T-helper 17 cell (primary cell): ENCODE measurements around the gene TMEM161A. TPM values are rescaled to one million over a fixed set of nuclear protein-coding genes. Genes with fewer than 3 reads are reported as not detected.

ENCODE experiments used
- ATAC-seq: fragments of 150-1000 bp; cut with Tn5 transposase; 2 replicates; pipeline ENCODE4 v1.10.0; 2021; ENCODE audit warnings: mild to moderate bottlenecking, moderate library complexity
- DNase-seq, 3 donors: peaks; one replicate each; pipeline versions ENCODE4 v3.0.0 to v3.0.0-alpha.2; 2020 to 2021
- H3K9me3 ChIP-seq: one replicate; pipeline ENCODE4 v1.7.0; 2013; ENCODE audit warnings: low read length, mild to moderate bottlenecking; ENCODE audit not compliant: control insufficient read depth, poor library complexity, severe bottlenecking
- H3K27ac Mint-ChIP-seq: one replicate; pipeline ENCODE4 v1.8.0; 2022; ENCODE audit warnings: mild to moderate bottlenecking, moderate library complexity, mixed read lengths
- H3K27me3 Mint-ChIP-seq: one replicate; pipeline ENCODE4 v1.8.0; 2022; ENCODE audit warnings: mixed read lengths
- H3K36me3 Mint-ChIP-seq: one replicate; pipeline ENCODE4 v1.8.0; 2022; ENCODE audit warnings: low read depth, mixed read lengths
- H3K4me1 Mint-ChIP-seq: one replicate; pipeline ENCODE4 v1.8.0; 2022; ENCODE audit warnings: mild to moderate bottlenecking, mixed read lengths
- H3K4me3 Mint-ChIP-seq: one replicate; pipeline ENCODE4 v1.8.0; 2022; ENCODE audit warnings: mild to moderate bottlenecking, moderate library complexity, mixed read lengths
- total RNA-seq, 4 donors: library from RNA in 2 of 4; stranded (reverse) in 2 of 4; gene quantifications; one replicate each; pipeline ENCODE4 v1.2.3 and lab custom pipeline; 2022 to 2026

TMEM161A gene
- total RNA-seq, 2 donors from 2014 or later: 13.1 to 13.7 TPM

DNA sequence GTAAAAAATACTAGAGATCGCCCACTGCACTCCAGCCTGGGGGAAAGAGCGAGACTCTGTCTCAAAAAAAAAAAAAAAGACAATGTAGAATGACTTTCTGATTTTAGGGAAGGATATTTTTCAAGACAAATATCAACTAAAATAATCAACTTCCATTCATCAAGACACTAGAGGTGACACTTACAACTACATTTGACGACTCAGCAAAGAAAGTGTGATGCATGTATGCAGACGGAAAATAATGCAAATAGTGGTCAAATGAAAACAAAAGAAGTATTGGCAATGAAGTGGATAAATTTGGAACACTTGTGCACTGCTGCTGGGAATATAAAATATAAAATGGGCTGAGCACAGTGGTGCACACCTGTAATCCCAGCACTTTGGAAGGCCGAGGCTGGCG lies 12.2 kb downstream of the TMEM161A start:
- DNase-seq (no peak), ATAC-seq (no peak)
- Mint-ChIP-seq H3K36me3 (peaks cover 4% of the 10 kb centered on the region), H3K4me1 (no peaks in the 10 kb centered on the region), H3K27ac (no peak overlapping the region), H3K27me3 (no peaks in the 10 kb centered on the region), H3K4me3 (no peak overlapping the region)
- no peaks in the 10 kb centered on the region for H3K9me3 ChIP-seq

DNA sequence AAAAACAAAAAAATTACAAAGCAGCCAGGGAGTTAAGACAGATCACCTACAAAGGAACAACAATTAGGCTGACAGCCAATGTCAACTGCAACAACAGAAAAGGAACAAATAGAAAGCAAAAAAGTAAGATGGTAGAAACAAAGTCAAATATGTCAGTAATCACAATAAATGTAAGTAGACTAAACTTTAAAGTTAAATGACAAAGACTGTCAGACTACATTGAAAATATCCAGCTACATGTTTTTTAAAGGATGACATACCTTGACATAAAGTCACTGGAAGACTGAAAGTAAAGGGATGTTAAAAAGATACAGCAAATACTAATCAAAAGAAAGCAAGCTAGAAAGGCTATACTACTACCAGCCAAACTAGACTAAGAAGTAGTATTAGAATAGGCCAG lies 14.9 kb downstream of the TMEM161A start:
- H3K4me3 Mint-ChIP-seq: no peak overlapping the region
- H3K27me3 Mint-ChIP-seq: no peaks in the 10 kb centered on the region
- H3K27ac Mint-ChIP-seq: no peak overlapping the region
- DNase-seq: no peak
- peaks cover 7% of the 10 kb centered on the region for H3K36me3 Mint-ChIP-seq
- no peaks in the 10 kb centered on the region for H3K4me1 Mint-ChIP-seq
- ATAC-seq: no peak
- no peaks in the 10 kb centered on the region for H3K9me3 ChIP-seq

GRCh38 chr19:19122902-19123301 lies 15.4 kb downstream of the TMEM161A start:
- Mint-ChIP-seq H3K4me1 (no peaks in the 10 kb centered on the region), H3K36me3 (peaks cover 7% of the 10 kb centered on the region), H3K4me3 (no peak overlapping the region), H3K27ac (no peak overlapping the region), H3K27me3 (no peaks in the 10 kb centered on the region)
- H3K9me3 ChIP-seq: no peaks in the 10 kb centered on the region
- ATAC-seq (no peak), DNase-seq (no peak)

DNA sequence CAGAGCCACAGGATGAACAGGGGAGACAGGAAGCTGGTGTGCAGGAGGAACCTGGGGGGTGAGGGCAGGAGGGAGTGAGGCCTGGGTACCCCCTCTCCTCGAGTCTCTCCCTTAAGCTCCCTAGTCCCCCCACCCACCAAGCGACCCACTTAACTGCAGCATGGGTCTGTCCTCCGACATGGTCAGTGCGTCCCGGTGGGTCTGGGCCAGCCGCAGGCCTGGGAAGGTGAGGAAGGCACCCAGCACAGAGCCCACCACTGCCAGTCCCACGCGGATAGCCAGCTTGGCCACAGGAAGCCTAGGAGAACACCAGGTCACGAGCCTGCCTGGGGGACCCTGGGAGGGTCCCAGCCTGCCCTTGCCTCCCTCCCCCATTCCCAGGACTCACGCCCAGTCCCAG lies 16.9 kb downstream of the TMEM161A start:
- no peaks in the 10 kb centered on the region for H3K9me3 ChIP-seq
- H3K27ac Mint-ChIP-seq: no peak overlapping the region
- no peaks in the 10 kb centered on the region for H3K4me1 Mint-ChIP-seq
- H3K4me3 Mint-ChIP-seq: no peak overlapping the region
- no peak for ATAC-seq
- H3K27me3 Mint-ChIP-seq: no peaks in the 10 kb centered on the region
- H3K36me3 Mint-ChIP-seq: peaks cover 7% of the 10 kb centered on the region
- DNase-seq: no peak

- DNase-seq (no peak), ATAC-seq (no peak)
- Mint-ChIP-seq H3K27ac (no peak overlapping the region), H3K36me3 (peaks cover 7% of the 10 kb centered on the region), H3K27me3 (no peaks in the 10 kb centered on the region), H3K4me3 (peak overlapping the region; percentile 28), H3K4me1 (no peaks in the 10 kb centered on the region)
- H3K9me3 ChIP-seq: no peaks in the 10 kb centered on the region
These were observed 17.7 kb downstream of the TMEM161A start for GRCh38 chr19:19120308-19121231.

DNA sequence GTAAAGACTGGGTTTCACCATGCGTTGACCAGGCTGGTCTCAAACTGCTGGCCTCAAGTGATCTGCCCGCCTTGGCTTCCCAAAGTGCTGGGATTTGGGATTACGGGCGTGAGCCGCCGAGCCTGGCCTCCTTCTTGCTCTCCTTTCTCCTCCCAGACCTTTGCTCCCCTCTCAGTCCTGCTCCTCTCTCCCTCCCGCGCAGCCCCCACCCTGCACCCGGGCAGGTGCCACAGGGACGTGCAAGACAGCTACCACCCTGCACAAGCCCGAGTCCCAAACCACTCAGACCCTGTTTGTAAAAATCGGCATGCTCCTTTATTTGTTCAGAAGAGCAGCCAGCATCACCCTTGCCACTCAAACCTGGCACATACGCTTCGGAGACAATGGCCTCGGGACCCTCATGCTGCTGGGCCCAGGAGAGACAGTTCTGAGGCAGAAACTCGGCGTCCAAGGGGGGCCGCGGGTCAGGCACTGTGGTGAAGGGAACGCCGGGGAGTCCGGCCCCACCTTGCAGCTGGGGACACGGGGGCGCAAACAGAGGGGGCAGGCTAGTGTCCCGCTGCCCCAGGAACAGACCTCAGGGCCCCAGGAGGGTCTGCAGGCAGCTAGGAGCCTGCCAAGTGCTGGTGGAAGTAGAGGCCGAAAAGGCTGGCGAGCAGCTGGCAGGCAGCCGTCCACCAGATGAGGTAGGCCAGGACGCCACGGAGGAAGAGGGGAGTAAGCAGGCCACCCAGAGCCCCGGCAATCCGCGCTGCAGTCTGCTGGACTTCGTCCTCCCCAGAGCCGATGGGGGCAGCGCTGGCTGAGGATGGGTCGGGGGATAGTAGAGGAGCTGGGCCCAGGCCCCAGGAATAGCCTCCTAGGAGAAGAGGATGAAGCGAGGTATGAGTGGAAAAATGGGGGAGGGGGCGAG lies 18.7 kb downstream of the TMEM161A start:
- peaks cover 7% of the 10 kb centered on the region for H3K36me3 Mint-ChIP-seq
- no peak for DNase-seq
- no peaks in the 10 kb centered on the region for H3K27me3 Mint-ChIP-seq
- ATAC-seq: no peak
- H3K4me3 Mint-ChIP-seq: no peak overlapping the region
- no peaks in the 10 kb centered on the region for H3K4me1 Mint-ChIP-seq
- H3K27ac Mint-ChIP-seq: no peak overlapping the region
- no peaks in the 10 kb centered on the region for H3K9me3 ChIP-seq

- peak; percentile 48 for ATAC-seq
- peak in 1 of 3 donors; percentile 26 for DNase-seq
These were observed 22.3 kb downstream of the TMEM161A start for GRCh38 chr19:19115954-19116353.

DNA sequence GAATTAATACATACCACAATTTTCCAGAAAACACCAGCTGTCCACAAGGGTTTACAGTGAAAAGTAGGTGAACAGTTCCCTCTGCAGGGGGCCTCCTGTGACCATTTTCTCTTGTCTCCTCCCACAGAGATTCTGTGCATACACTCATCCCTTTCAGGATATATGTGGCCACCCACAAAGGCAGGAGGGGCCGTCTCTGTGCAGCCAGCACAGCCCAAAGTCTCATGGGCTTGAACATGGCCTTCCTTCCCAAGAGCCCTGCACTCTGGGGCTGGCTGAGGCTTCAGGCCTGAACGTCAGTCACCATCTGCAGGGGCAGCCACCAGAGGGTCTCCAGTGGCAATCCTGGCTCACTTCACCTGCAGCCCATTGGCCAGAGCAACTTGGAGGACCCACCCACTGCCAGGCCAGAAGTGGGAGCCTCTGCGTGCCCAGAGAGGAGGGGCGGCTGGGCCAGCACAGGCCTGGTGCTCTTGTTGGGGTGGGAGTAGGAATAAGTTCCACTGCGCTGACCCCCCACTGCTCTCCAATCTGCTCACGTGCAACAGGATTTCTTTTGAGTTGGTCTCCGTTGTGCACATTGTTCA lies 25.1 kb downstream of the TMEM161A start:
- peaks cover 6% of the 10 kb centered on the region for H3K4me1 Mint-ChIP-seq
- no peaks in the 10 kb centered on the region for H3K9me3 ChIP-seq
- H3K27ac Mint-ChIP-seq: peak overlapping the region; percentile 34
- H3K27me3 Mint-ChIP-seq: no peaks in the 10 kb centered on the region
- no peak overlapping the region for H3K4me3 Mint-ChIP-seq
- ATAC-seq (no peak), DNase-seq (no peak)
- no peaks in the 10 kb centered on the region for H3K36me3 Mint-ChIP-seq

More at GRCh38 chr19:19115954-19116353, 22.3 kb downstream of the TMEM161A start:
- Mint-ChIP-seq H3K4me1 (no peaks in the 10 kb centered on the region), H3K36me3 (peaks cover 3% of the 10 kb centered on the region), H3K4me3 (no peak overlapping the region), H3K27ac (no peak overlapping the region), H3K27me3 (no peaks in the 10 kb centered on the region)
- H3K9me3 ChIP-seq: no peaks in the 10 kb centered on the region

- ATAC-seq (no peak), DNase-seq (no peak)
- Mint-ChIP-seq H3K4me3 (no peak overlapping the region), H3K4me1 (peaks cover 6% of the 10 kb centered on the region), H3K36me3 (no peaks in the 10 kb centered on the region), H3K27me3 (no peaks in the 10 kb centered on the region), H3K27ac (no peak overlapping the region)
- H3K9me3 ChIP-seq: no peaks in the 10 kb centered on the region
These were observed 26.2 kb downstream of the TMEM161A start for GRCh38 chr19:19111967-19112580.

GRCh38 chr19:19111136-19111835 lies 27.0 kb downstream of the TMEM161A start:
- H3K4me3 Mint-ChIP-seq: no peak overlapping the region
- no peaks in the 10 kb centered on the region for H3K9me3 ChIP-seq
- no peaks in the 10 kb centered on the region for H3K27me3 Mint-ChIP-seq
- DNase-seq: no peak
- peaks cover 6% of the 10 kb centered on the region for H3K4me1 Mint-ChIP-seq
- no peak for ATAC-seq
- no peaks in the 10 kb centered on the region for H3K36me3 Mint-ChIP-seq
- no peak overlapping the region for H3K27ac Mint-ChIP-seq

DNA sequence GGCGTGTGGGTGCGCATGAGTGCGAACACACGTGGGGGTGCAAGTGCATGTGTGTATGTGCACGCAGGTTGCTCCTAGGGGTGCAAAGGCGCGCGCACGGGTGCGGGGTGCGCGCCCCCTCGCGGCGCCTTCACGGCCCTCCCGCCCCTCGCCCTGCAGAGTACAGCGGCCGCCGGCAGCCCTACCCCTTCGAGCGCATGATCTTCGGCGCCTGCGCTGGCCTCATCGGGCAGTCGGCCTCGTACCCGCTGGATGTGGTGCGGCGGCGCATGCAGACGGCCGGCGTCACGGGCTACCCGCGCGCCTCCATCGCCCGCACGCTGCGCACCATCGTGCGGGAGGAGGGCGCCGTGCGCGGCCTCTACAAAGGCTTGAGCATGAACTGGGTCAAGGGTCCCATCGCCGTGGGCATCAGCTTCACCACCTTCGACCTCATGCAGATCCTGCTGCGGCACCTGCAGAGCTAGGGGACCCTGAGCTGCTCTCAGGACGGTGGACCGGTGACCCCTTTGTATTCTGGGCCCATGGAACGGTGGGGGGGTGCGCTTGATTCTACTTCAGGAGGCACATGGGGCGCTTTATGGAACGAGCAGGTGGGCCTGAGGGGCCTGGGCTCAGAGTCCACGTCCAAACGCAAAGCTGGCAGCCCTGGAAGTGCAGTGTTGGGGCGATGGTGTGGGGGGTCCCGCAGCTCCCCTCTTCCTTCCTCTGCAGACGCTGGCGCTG lies 27.7 kb downstream of the TMEM161A start:
- Mint-ChIP-seq H3K36me3 (no peaks in the 10 kb centered on the region), H3K4me3 (no peak overlapping the region), H3K27ac (no peak overlapping the region), H3K4me1 (peaks cover 8% of the 10 kb centered on the region), H3K27me3 (no peaks in the 10 kb centered on the region)
- ATAC-seq (peak; percentile 39), DNase-seq (no peak)
- H3K9me3 ChIP-seq: no peaks in the 10 kb centered on the region

- H3K4me3 Mint-ChIP-seq: no peak overlapping the region
- no peaks in the 10 kb centered on the region for H3K27me3 Mint-ChIP-seq
- DNase-seq: no peak
- no peak overlapping the region for H3K27ac Mint-ChIP-seq
- ATAC-seq: no peak
- H3K36me3 Mint-ChIP-seq: no peaks in the 10 kb centered on the region
- H3K9me3 ChIP-seq: no peaks in the 10 kb centered on the region
- peaks cover 8% of the 10 kb centered on the region for H3K4me1 Mint-ChIP-seq
These were observed 28.7 kb downstream of the TMEM161A start for GRCh38 chr19:19109601-19110000.
